SK-N-MC (cell line): ENCODE results near the gene FBXL7.

Source experiments
- DNase-seq: peaks from one replicate; pipeline ENCODE4 v3.0.0-alpha.2; 2011; ENCODE audit warnings: low read depth, low spot score
- H3K27ac ChIP-seq: fragments of 200-600 bp; sonication (generic); 2 replicates; pipeline ENCODE4 v1.5.1; 2016; ENCODE audit warnings: mixed run types
- H3K36me3 ChIP-seq: fragments of 200-600 bp; sonication (generic); 2 replicates; pipeline ENCODE4 v1.6.1; 2017; ENCODE audit warnings: antibody characterized with exemption, low read length, mixed read lengths; ENCODE audit not compliant: insufficient read depth
- H3K4me3 ChIP-seq: fragments of 200-600 bp; sonication (generic); 2 replicates; pipeline ENCODE4 v1.5.1; 2016
- H3K9ac ChIP-seq: fragments of 200-600 bp; sonication (generic); 2 replicates; pipeline ENCODE4 v1.8.0; 2017; ENCODE audit warnings: mixed run types, mixed read lengths; ENCODE audit not compliant: insufficient read length
- H3K9me3 ChIP-seq: fragments of 200-600 bp; sonication (generic); 2 replicates; pipeline ENCODE4 v1.6.1; 2017; ENCODE audit warnings: low read depth, mild to moderate bottlenecking, antibody characterized with exemption, low read length, moderate library complexity, mixed read lengths
- EZH2 ChIP-seq: fragments of 200-600 bp; sonication (generic); IDR thresholded peaks from one replicate; pipeline ENCODE4 v1.6.1; 2017; ENCODE audit warnings: antibody characterized with exemption
- FOXP2 ChIP-seq: optimal IDR thresholded peaks from 2 replicates; pipeline ENCODE3; 2011; ENCODE audit warnings: mild to moderate bottlenecking, moderate library complexity; ENCODE audit not compliant: insufficient read depth; ENCODE audit errors: extremely low read length, control extremely low read depth
- POLR2AphosphoS5 ChIP-seq: IDR thresholded peaks from 2 replicates; pipeline ENCODE4 v1.6.1; 2012; ENCODE audit warnings: mild to moderate bottlenecking, low read depth, low read length, borderline replicate concordance

Gene FBXL7

DNA sequence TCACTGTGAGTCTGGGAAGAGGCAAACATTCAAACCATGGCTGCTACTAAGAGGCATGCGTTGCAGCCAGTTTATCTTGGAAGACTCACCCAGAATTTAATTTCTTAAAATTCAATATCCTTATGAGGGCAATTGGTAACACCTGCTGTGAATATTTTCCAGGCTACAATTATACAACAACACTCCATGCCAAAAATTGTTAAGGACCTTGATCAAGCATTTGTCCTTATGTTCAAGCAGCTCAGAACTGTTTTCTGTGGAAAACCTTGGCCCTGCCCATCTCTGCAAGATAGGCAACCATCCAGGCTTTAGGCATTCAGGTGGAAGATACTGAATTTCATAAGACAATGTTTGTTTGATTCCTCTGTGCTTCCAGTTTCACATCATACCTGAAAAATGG is 327.8 kb downstream of the FBXL7 start:
- DNase-seq = no peak
- Histone ChIP-seq H3K9ac (no peak overlapping the region), H3K27ac (no peak overlapping the region), H3K9me3 (no peaks in the 10 kb centered on the region), H3K4me3 (no peak overlapping the region), H3K36me3 (no peaks in the 10 kb centered on the region)
- TF ChIP-seq EZH2 = no peak
- no peak for TF ChIP-seq POLR2AphosphoS5
- no peak for TF ChIP-seq FOXP2

DNA sequence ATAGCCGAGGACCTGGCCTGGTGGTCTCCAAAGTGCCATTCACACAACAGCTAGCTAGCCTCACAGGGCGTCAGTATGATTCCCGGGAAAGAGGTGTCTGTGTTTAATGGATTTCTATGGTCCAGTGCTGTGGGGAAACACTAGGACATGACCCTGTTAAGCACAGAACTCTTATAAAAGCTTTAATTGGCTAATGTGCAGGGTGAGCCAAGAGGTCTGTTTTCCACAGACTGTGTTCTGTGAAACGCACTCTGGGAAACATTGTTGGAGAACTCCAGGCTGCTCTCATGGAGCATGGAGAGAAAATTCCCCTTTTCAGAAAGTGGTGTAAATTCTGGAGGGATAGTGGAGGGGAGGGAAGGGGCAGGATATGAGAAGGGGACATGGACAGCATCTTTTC is 331.4 kb downstream of the FBXL7 start:
- no peaks in the 10 kb centered on the region for H3K9me3 ChIP-seq
- TF ChIP-seq EZH2 (no peak), FOXP2 (no peak), POLR2AphosphoS5 (no peak)

GRCh38 chr5:15833365-15833764 is 333.4 kb downstream of the FBXL7 start:
- TF ChIP-seq EZH2 (no peak), FOXP2 (no peak), POLR2AphosphoS5 (no peak)
- DNase-seq = no peak
- no peak overlapping the region for H3K27ac ChIP-seq

More for the DNA sequence above, 331.4 kb downstream of the FBXL7 start:
- H3K4me3 ChIP-seq = no peak overlapping the region
- H3K9ac ChIP-seq = no peak overlapping the region
- no peak for DNase-seq
- no peak overlapping the region for H3K27ac ChIP-seq
- no peaks in the 10 kb centered on the region for H3K36me3 ChIP-seq

GRCh38 chr5:15834596-15835245 is 334.7 kb downstream of the FBXL7 start:
- DNase-seq = no peak
- H3K4me3 ChIP-seq = no peak overlapping the region
- H3K9me3 ChIP-seq = no peaks in the 10 kb centered on the region
- H3K36me3 ChIP-seq = no peaks in the 10 kb centered on the region
- TF ChIP-seq POLR2AphosphoS5 = no peak
- TF ChIP-seq EZH2 = no peak
- TF ChIP-seq FOXP2 = no peak
- H3K27ac ChIP-seq = no peak overlapping the region
- H3K9ac ChIP-seq = no peak overlapping the region

More at GRCh38 chr5:15833365-15833764, 333.4 kb downstream of the FBXL7 start:
- Histone ChIP-seq H3K9ac (no peak overlapping the region), H3K9me3 (no peaks in the 10 kb centered on the region), H3K4me3 (no peak overlapping the region), H3K36me3 (no peaks in the 10 kb centered on the region)

GRCh38 chr5:15835514-15835913 is 335.5 kb downstream of the FBXL7 start:
- Histone ChIP-seq H3K36me3 (no peaks in the 10 kb centered on the region), H3K9ac (no peak overlapping the region), H3K27ac (no peak overlapping the region), H3K9me3 (no peaks in the 10 kb centered on the region), H3K4me3 (no peak overlapping the region)
- no peak for DNase-seq
- no peak for TF ChIP-seq EZH2
- TF ChIP-seq POLR2AphosphoS5 = no peak
- no peak for TF ChIP-seq FOXP2

DNA sequence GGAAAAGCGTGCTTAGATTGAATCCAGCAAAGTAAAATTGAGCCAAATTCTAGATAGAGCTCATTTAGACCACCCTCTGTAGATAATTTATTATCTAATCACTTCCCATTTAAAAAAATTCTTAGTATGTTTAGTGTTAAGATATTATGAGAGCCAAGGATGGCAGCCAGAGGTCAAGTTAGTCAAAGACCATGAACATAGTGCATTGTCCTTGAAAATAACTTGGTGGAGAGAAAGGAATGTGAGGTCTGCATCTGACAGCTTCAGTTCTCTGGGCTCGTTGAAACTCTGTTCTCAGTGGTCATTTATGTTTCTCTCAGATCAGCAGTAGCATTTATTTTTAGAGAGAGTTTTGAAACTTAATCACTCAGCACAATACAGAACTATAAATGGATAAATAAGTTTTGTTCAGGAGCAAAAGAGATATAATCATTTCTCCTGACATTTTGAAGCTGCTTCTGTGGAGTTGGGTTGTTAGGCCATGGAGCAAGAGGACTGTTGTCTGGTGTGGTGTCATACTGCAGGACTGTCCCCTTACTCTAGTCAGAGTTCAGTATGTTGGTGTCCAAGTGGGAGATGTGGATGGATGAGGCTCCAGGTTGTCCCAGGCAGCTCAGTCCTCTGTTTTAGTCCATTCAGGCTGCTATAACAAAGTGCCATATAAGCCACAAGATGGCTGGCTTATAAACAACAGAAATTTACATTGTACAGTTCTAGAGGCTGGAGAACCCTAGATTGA is 337.7 kb downstream of the FBXL7 start:
- DNase-seq = no peak
- H3K36me3 ChIP-seq = no peaks in the 10 kb centered on the region
- no peak overlapping the region for H3K27ac ChIP-seq
- no peaks in the 10 kb centered on the region for H3K9me3 ChIP-seq
- H3K9ac ChIP-seq = no peak overlapping the region
- H3K4me3 ChIP-seq = no peak overlapping the region
- no peak for TF ChIP-seq POLR2AphosphoS5

DNA sequence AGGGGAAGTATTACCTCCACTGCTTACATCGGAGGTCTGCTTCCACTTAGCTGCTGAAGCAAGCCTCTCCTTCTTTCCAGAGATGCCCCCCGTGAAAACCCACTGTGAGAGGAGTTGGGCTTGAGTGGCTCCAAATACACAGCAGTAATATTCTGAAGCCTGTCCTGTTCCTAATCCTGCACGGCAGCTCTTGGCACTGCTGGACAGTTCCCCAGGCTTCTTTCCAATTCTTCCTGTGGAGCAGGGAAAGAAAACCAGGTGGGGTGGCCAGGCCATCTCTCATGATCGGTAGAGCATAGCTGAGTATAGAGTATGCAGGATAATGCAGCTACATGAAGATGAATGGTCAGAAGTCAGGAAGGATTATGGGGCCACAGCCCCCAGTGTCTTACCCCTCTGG is 344.3 kb downstream of the FBXL7 start:
- H3K4me3 ChIP-seq = no peak overlapping the region
- no peak for TF ChIP-seq POLR2AphosphoS5
- TF ChIP-seq FOXP2 = no peak
- no peak for TF ChIP-seq EZH2
- no peak for DNase-seq
- H3K9me3 ChIP-seq = no peaks in the 10 kb centered on the region
- no peak overlapping the region for H3K9ac ChIP-seq
- no peaks in the 10 kb centered on the region for H3K36me3 ChIP-seq
- H3K27ac ChIP-seq = no peak overlapping the region

DNA sequence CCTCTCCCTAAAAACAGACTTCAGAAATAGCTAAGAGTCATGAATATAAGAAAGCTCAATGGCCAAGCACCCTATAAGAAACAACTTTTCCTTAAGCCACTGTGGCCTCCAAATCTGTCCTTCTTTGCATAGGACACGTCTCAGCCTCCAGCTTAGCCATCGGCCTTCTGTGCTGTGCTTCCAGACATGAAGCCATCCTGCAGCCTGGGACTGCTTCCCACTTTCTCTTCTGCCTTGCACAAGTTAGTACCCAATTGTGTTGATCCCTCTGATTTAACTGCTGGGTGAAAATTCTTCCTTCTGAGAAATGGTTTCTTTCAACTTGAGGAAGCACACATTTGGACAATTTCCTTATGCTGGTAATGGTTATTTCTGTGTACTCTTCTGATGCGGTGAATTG is 344.9 kb downstream of the FBXL7 start:
- Histone ChIP-seq H3K9me3 (no peaks in the 10 kb centered on the region), H3K9ac (no peak overlapping the region), H3K4me3 (no peak overlapping the region), H3K27ac (no peak overlapping the region), H3K36me3 (no peaks in the 10 kb centered on the region)
- DNase-seq = no peak
- TF ChIP-seq POLR2AphosphoS5 (no peak), EZH2 (no peak), FOXP2 (no peak)

- no peak for TF ChIP-seq POLR2AphosphoS5
- TF ChIP-seq FOXP2 = no peak
- TF ChIP-seq EZH2 = no peak
- no peak overlapping the region for H3K27ac ChIP-seq
- no peaks in the 10 kb centered on the region for H3K36me3 ChIP-seq
- no peak overlapping the region for H3K9ac ChIP-seq
- H3K9me3 ChIP-seq = no peaks in the 10 kb centered on the region
- H3K4me3 ChIP-seq = no peak overlapping the region
- no peak for DNase-seq
Observed at GRCh38 chr5:15850536-15850935, 350.6 kb downstream of the FBXL7 start.
